GM15510 (cell line): ENCODE measurements around the gene ARHGAP4.

Experiments
- POLR2A ChIP-seq: IDR thresholded peaks from 3 replicates; pipeline ENCODE4 v1.6.1; 2011; ENCODE audit warnings: borderline replicate concordance; ENCODE audit not compliant: insufficient read length; ENCODE audit errors: extremely low read depth

The ARHGAP4 gene

GRCh38 chrX:153925739-153926551, at the start of gene ARHGAP4:
TSS of gene ARHGAP4 (minus strand) at chrX:153926264. CDS start at chrX:153926202, 62 bp downstream.
- peak; percentile 57 for TF ChIP-seq POLR2A

GRCh38 chrX:153974726-153975286, 48.7 kb upstream of the ARHGAP4 start:
- no peak for TF ChIP-seq POLR2A

- no peak for TF ChIP-seq POLR2A
These were observed 48.1 kb upstream of the ARHGAP4 start for GRCh38 chrX:153974003-153974725.

- TF ChIP-seq POLR2A, result no peak
These were observed 47.3 kb upstream of the ARHGAP4 start for GRCh38 chrX:153973127-153974002.

GRCh38 chrX:153972368-153973126, 46.5 kb upstream of the ARHGAP4 start, which contains the start of gene TMEM187:
TSS of gene TMEM187 (plus strand) at chrX:153972754. CDS start at chrX:153982063, 9,309 bp downstream.
- peak; percentile 56 for TF ChIP-seq POLR2A

GRCh38 chrX:153971450-153972367, 45.6 kb upstream of the ARHGAP4 start, which contains the start of gene HCFC1:
TSS of gene HCFC1 (minus strand) at chrX:153971818. CDS start at chrX:153970840, 978 bp downstream.
- TF ChIP-seq POLR2A, result peak; percentile 26

GRCh38 chrX:153971124-153971449, 45.0 kb upstream of the ARHGAP4 start:
- peak; percentile 32 for TF ChIP-seq POLR2A

GRCh38 chrX:153970357-153971123, 44.5 kb upstream of the ARHGAP4 start:
- no peak for TF ChIP-seq POLR2A

- TF ChIP-seq POLR2A, result no peak
These were observed 43.9 kb upstream of the ARHGAP4 start for GRCh38 chrX:153969904-153970356.

- TF ChIP-seq POLR2A, result no peak
These were observed 43.2 kb upstream of the ARHGAP4 start for GRCh38 chrX:153969125-153969903.

- TF ChIP-seq POLR2A, result no peak
These were observed 42.7 kb upstream of the ARHGAP4 start for GRCh38 chrX:153968754-153969124.

- no peak for TF ChIP-seq POLR2A
These were observed 42.2 kb upstream of the ARHGAP4 start for GRCh38 chrX:153968255-153968654.
